Activated CD4-positive, alpha-beta T cell treated with anti-CD3 and anti-CD28 coated beads, Interleukin-2, amount 50 U/mL, for 24 hours (primary cell): ENCODE measurements around the gene NANOS3.

ENCODE experiments used
- DNase-seq, 2 donors: peaks; one replicate each; pipeline ENCODE4 v3.0.0-alpha.2; 2020; ENCODE audit warnings: low read depth in 1 of 2, low spot score in 1 of 2

NANOS3 gene

DNA sequence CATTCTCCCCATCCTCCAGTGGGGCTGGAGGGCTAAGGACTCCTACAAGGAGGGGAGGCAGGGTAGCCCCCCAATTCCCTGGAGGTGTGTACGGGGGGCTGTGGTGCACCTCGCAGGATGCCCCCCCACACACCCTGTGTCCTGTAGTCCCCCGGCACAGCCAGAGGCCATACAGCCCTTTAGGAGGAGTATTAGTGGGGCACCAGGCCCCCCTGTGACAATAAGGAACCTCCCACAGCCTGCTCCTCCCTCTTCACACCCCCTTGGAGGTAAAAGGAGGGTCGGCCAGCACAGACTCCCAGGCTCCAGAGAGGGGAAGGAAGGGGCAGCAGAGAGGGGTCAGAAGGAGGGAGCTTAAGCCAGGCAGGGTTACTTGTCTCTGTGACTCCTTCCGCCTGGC is at the start of gene NANOS3:
Gene NANOS3 (plus strand): TSS at position 301 of the 400 bp plus-strand sequence. CDS start 115 bp downstream, outside the sequence.
- no peak for DNase-seq

DNA sequence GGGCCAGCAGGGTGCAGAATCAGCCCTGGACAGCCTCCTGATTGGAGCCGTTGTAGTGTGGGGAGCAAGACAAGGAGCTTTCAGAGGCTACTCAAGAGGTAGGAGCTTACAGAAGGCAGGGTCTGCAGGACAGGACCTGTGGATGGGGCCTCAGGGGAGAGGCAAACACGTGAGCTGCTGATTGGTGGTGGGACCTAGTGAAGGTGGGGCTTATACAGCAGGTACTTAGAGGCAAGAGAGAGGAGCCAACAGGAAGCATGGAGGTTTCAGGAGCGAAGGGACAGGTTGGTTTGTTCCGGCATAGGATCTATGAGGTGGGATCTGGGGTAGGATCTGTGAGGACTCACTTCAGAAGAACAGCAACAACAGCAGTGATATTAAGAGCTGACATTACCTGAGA is 49.3 kb upstream of the NANOS3 start:
- no peak for DNase-seq

DNA sequence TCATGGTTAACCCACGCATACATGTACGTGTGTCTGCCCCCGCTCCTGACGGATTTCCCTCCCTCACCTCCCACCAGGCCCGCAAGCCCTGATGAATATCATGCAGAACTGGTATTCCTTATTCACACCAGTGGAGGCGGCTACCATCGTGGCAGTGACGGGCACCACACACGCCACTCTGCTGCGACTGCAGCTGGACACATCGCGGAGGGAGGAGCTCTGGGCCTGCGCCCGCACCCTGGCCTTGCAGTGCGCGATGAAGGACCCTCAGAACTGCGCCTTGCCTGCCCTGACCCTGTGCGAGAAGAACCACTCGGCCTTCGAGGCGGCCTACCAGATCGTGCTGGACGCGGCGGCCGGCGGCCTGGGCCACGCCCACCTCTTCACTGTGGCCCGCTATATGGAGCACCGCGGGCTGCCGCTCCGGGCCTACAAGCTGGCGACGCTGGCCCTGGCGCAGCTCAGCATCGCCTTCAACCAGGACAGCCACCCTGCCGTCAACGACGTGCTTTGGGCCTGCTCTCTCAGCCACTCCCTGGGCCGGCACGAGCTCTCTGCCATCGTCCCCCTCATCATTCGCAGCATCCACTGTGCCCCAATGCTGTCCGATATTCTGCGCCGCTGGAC is 46.7 kb upstream of the NANOS3 start:
- DNase-seq: no peak

DNA sequence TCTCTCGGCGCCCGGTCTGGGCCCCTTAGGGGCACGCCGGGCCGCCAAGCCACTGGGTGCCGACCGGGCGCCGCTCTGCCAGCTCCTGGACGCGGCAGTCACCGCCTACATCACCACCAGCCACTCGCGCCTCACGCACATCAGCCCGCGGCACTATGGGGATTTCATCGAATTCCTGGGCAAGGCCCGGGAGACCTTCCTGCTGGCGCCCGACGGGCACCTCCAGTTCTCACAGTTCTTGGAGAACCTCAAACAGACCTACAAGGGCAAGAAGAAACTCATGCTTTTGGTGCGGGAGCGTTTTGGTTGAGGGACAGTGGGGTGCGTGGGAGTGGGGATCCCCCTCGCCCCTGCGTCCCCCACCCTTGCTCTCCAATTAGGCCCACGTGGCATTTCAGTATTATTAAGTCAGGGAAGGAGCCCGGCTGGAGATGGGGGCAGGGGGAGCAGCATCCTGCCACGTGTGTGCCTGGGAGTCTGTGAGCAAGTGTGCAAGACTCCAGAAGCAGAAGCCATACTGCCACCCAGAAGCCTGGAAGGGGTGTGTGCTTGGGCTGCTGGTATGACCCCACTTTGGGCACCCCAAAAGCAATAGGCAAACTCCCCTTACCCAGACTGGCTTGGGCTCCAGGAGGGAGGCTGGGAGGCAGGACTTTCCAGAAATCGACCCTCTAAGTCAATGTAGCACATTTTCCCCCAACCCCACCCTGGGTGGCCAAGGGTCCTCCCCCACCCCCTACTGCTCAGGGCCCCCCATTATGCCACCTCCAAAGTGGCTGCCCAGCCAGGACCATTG is 46.0 kb upstream of the NANOS3 start:
- no peak for DNase-seq

DNA sequence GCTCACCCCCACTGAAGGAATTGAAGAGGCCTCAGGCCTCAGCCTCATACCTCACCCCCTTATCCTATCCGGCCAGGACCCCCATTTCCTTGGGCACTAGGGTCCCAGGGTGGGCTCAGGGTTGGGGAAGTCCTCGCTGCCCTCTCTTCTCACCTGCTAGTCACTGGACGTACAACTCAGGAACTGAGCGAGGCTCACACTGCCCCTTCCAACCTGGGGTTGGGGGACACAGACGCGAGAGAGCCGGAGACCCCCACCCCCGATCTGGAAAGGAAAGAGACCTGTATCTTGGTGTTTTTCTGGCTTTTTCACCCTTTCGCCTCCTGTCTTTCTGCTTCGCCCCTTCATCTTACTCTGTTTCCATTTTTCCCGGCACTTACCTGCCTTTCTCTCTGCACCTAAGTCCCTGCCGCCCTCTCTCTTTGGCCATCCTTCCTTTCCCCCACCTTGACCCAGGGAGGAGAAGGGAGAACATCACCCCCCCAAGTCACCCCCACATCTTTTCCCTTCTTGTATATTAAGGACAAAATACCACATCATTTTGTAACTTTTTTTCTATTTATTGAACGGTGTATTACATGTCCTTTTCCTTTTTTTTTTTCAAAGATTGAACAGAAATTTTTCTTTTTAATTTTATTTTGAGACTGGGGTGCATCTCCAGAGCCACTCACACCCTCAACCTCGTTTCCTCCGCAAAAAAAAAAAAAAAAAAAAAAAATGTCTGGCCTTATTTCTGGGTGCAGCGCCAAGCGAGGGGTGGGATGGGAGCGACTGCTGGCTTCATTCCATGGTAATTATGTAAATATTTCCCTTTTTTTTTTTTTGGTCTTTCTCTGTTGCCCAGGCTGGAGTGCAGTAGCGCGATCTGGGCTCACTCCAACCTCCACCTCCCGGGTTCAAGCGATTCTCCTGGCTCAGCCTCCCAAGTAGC is 45.1 kb upstream of the NANOS3 start:
- no peak for DNase-seq

DNA sequence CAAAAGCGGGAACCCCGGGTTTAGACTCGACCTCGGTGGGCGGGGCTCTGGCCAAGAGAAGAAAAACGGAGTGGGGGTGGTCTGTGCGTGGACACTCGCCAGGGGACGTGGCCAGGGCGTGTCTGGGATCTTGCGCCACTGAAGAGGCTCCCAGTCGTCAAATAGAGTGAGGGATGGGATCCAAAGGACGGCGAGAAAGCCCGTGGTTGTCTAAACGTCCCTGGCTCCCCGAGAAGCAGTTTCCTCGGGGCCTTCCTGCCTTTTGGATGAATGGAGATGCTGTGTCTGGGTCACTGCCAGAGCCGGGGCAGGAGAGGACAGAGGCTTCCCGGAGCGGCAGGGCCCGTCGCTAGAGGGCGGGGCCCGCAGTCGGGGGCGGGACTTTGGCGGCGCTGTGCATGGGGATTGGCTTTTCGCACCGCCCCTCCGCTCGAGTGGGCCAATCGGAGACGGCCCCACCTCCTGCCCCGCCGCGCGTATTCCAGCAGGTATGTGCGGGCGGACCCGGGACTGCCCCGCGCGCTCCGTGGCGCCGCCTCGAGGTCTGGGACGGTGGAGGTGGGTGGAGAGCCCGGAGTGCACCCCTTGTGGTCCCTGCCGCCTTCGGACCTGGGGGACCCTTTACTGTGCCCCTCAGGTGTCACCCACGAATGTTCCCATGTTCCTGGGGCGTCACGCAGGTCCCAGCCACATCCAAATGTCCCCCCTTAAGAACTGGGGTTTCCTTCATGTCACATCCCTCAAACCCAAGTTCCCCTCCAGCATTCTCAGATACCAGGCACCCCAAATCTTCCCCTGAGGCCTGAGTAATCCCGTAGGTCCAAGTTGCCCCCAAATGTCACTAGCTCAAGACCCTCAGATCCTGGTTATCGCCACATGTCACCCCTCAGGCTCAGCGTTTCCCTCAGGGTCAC is 43.3 kb upstream of the NANOS3 start:
- peak; percentile 79 to 87 for DNase-seq

DNA sequence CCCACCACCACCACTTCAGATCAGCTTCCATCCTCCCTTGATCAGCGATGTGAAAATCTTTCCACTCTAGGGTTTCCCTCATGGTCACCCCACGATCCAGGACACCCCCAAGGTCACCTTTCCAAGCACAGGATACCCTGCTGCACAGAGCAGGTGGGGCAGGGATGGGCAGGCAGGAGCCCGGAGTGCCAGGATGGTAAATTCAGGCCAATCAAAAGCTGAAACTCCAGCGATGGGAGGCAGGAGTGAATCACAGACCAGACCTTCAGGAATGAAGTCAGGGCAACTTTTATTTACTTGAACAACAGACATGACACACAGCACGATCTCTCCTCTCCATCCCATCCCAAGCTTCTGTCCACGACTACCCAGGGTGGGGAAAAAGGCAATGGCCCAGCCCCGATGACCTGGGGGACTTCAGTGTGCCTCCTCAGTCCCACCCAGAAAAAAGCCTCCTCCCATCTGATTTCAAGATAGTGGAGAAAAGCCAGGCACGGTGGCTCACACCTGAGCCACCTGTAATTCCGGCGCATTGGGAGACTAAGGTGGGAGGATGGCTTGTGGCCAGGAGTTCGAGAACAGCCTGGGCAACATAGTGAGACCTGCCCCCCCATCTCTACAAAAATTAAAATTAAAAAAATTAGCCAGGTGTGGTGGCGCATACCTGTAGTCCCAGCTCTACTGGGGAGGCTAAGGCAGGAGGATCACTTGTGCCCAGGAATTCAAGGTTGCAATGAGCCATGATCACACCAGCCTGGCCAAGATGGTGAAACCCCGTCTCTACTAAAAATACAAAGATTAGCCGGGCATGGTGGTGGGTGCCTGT is 42.5 kb upstream of the NANOS3 start:
- no peak for DNase-seq

DNA sequence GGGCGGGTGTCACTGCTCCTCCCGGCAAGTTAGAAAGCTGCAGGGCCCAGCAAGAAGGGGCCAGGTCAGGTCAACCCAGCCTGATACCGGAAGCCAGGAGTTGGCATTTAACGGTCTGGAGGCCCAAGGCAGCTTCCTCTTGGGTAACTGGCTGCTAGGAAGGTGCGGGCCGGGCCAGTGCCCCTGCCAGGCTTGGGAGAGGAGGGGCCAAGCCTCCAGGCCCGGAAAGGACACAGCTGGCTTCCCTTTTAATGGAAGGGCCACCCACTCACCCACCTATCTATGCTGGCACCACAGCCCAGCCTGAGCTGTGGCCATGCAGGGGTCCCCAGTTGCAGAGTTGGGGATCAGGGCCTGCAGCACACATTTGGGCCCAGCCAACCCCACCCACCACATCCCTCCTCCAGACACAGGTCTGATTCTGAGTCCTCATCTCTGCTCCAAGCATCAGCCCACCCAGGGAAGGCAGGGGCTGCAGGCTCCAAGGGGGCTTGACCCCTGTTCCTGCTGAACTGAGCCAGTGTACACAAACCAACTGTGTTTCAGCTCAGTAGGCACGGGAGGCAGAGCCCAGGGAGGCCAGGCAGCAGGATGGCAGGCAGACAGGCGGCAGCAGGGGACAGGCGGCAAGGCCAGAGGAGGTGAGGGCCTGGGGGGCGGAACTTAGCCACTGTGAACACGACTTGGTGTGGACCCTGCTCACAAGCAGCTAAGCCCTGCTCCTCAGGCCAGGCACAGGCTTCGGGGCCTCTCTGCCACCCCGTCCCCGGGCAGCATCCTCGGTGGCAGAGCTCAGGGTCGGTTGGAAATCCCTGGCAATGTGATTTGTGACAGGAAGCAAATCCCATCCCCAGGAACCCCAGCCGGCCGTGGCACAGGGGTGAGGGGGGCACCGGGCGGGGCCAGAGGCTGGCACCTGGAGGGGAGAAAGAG is 40.9 kb upstream of the NANOS3 start:
- DNase-seq: no peak

DNA sequence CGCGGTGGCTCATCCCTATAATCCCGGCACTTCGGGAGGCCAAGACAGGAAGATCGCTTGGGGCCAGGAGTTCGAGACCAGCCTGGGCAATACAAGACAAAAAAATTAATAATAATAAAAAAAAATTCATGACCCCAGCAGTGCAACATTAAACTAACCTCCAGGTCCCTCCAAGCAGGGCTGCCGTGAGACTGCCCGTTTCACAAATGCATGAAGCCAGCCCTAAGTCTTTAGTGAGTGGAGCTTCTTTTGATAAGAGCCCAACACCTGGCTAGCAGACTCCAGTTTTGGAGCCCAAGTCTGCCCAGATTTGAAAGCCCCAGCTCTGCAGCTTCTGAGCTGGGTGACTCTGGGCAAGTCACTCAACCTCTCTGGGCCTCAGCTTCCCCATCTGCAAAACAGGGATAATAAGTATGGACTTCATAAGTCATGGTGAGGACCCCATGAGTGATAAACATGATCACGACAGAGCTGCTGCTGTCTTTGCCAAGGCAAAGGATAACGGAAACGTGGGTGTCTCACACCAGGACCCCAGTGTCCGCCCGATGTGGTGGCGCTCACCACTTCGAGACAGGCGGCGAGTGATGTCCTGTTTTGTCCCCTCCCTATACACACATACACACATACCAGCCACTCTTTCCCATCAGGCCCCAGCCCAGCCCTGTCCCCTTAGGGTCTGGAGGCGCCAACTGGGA is 38.4 kb upstream of the NANOS3 start:
- DNase-seq: no peak

DNA sequence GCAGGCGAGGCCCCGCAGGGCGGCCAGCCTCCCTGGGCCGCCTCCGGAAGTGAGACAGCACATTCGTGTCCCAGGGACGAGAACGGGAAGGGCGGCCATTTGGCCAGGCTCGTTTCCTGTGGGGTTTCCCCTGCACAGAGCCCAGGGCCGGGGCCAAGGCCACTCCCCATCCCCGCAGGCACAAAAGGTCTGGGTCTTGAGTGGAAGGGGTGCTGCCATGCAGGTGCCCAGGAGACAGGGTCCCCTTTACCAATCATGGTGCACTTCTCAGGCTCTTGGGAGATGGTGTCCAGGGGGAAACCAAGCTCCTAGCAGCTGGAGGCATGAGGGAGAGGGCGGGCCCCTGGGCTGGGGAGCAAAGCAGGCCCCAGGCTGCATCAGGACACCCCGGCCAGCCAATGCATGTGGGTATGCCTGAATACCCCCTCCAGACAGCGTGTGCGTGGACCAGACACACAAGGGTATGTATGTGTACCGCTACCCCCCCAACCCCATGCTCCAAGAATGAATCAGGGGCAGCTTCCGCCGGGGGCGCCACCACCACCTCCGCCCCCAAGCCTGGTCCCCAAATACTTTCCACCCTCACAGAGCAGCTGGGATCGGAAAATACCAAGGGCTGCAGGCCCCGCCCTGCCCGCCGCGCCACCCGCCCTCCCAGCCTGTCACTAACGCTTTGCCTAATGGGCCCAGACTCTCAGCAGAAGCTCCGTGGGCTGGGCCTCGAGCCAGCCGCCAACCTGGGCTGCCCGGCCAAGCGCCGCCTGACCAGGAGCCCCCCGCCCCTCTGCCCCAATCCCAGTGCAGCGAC is 37.6 kb upstream of the NANOS3 start:
- DNase-seq: peak; percentile 78 to 85

DNA sequence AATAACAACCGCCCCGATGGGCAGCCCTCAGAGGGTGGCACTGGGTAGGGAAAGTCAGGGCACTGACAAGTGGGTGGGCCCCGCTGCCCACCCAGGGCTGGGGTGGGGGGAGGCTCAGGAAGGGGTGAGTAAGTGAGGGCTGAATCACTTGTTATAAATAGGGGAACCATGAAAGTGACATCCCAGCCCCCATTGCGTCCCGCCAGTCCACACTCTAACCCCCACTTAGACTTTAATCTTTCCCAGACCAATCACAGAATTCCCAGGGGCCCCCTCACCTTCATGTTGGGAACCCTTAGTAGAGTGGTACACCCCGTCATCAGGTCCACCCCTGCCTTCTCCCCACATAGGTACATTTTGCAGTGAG is 37.0 kb upstream of the NANOS3 start:
- peak; percentile 43 to 45 for DNase-seq

DNA sequence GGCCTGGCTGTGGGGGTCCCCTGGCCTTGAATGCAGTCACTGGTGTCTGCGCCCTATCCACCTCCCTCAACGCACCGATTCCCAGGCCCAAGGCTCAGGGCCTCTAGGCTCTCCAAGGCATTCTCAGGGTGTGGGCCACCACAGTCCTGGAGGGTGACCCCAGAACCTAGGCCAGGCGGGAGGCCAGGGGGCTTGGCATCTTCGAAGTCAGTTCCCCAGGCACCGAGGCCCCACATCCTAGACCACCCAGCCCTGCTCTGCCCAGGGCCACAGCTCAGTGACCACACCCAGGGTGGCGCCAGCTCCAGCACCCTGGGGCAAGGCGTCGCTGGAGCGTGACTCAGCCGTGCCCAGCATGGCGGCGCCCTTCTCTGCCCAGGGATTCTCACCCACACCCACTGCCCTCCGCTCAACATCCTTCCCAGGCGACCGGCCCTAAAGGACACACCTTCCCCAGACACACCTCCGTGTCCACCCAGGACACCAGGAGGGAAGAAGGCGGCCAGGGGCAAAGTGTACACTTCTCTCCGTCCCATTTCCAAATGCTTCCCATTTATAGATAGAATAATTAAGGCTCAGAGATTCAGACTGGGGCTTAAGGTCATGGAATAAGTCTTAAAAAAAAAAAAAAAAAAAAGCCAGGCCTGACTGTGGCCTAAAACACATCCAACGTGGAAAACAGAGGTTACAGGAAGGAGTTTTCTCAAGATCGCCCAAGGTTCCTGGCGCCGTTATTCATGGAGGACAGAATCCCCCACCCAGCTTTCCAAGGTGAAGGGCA is 36.4 kb upstream of the NANOS3 start:
- DNase-seq: no peak

DNA sequence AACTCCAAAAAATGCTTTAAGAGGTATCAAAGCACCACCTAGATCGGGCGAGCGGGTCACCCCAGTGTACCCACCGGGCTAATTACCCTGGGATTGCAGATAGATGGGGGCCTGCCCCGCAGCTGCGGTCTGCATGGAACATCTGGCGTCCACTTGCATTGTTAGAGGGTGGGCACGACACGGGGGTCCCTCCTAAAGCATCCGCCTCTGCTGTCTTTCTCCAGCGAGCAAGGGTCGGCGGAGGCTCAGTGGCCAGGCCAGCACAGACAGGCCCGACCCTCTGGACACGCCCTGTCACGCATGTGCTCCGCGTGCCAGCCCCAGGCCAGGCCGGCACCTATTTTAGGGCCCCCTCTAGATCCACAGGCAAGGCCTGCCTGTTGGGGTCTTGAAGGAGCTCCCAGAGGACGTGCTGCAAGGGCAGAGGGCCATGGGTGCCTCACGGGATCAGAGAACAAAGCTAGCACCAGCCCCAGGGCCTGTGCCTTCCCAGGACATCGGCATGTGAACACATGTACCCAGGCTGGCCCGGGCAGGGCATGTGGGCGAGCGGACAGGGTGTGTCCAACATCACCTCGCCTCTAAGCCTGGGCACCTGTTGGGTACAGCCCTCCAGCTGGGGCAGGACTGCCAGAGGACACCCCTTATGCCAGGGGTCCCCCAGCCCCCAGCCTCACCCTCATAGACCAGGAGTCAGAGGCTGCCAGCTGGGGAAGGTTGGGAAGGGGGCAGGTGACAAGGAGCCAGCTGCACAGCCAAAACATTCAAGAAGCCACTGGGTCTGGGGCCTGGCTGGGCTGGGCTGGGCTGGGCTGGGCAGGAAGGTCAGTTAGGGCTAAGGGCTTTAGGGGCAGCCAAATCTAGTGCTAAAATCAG is 35.6 kb upstream of the NANOS3 start:
- DNase-seq: no peak

DNA sequence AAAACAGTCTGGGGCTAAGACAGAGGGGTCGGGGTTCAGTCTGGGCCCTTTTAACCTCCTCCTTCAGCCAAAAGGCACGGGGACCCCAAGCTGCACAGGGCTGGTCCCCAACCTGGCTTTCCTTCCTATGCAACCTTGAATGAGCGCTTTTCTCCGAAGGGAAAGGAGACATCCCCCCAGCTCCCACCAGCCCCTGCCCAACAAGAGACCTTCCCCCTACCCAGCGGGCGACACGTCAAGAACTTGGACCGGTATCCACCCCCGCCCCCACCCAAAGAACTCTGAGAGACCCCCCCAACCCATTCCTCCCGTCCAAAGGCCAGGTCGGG is 35.0 kb upstream of the NANOS3 start:
- DNase-seq: no peak

DNA sequence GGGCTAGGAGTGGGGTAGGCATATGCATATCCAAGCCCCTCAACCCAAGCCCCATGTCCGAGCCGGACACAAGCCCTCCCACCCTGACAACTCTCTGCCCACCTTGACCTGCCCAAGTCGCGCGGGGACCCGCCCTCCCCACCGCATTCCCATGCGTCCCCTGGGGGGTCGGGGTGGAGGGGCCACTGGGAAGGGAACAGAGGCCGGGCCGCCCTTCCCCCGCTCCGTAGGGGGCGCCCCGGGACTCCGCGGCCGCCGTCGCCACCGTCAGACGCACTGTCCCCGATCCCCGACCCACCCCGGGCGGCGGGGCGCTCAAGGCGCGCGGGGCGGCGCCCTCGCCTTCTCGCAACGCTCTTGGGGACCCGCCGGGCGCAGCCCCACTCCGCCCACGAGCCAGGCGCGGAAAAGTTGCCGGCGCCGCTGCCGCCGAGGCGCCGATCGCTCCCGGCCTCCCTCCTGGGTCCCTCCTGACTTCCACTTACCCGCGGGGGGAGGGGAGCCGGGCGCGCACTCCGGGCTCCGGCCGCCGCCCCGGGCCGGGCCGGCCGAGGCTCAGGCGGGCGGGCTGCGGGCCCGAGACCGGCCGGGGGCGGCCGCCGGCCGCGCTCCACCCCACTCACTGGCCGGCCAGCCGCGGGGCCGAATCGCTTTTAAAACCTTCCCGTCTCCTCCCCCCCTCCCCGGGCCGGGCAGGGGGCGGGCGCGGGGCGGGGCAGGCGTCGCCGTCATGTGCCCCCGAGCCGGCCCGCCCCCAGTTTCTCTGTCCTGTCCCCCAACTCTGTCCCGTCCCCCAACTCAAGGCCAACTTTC is 34.4 kb upstream of the NANOS3 start:
- DNase-seq: peak in 1 of 2 donors; percentile 49
